Right forelimb (tissue), 1 donor: ENCODE measurements around the gene MAP1LC3B.

Experiments
- DNase-seq: peaks from one replicate; pipeline ENCODE4 v3.0.0-alpha.2; 2018

The MAP1LC3B gene

GRCh38 chr16:87391950-87392820 is at the start of gene MAP1LC3B:
Gene MAP1LC3B (plus strand): TSS chr16:87392336. CDS start chr16:87392428, 92 bp downstream.
- DNase-seq = peak; percentile 99

- DNase-seq = no peak
These were observed 49.6 kb upstream of the MAP1LC3B start for GRCh38 chr16:87342504-87342903.

- no peak for DNase-seq
These were observed 49.0 kb upstream of the MAP1LC3B start for GRCh38 chr16:87342978-87343752.

GRCh38 chr16:87343753-87344050 is 48.4 kb upstream of the MAP1LC3B start:
- no peak for DNase-seq

GRCh38 chr16:87344165-87344930 is 47.8 kb upstream of the MAP1LC3B start:
- DNase-seq = no peak

- no peak for DNase-seq
These were observed 47.1 kb upstream of the MAP1LC3B start for GRCh38 chr16:87344931-87345631.

DNA sequence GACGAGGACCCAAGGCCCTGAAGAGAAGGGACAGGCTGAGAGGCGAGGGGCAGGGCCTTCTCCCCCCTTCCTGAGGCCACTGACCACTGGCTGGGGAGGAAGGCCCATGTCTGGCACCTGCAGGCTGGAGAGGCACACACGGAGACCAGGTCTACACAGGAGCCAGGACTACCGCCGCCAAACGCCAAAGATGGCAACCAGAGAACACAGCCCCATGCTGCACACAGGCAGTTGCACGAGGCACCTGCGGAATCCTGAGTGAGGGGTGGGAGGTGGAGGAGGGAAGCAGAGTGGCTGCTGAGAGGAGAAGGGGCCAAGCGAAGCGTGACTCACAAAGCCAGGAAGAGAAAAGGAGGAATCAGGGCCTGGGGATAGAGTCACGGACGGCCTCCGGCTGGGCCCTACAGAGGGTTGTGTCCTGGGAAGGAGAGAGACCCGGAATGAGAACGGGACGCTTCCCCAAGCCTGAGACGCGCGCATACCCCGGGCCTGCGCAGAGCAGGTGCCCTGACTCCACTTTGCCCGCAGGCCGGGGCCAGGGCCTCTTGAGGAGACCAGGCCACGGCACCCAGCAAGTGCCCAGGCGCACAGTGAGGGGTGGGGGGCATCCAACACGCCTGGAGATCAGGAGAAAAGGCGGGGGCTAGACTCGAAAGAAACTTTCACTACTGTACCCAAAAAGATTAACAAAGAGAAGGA is 46.3 kb upstream of the MAP1LC3B start:
- no peak for DNase-seq

- no peak for DNase-seq
These were observed 45.5 kb upstream of the MAP1LC3B start for GRCh38 chr16:87346517-87347060.

- DNase-seq = no peak
These were observed 44.1 kb upstream of the MAP1LC3B start for GRCh38 chr16:87347932-87348615.

GRCh38 chr16:87348616-87349157 is 43.4 kb upstream of the MAP1LC3B start:
- DNase-seq = no peak

GRCh38 chr16:87350031-87350430 is 42.1 kb upstream of the MAP1LC3B start:
- DNase-seq = no peak

DNA sequence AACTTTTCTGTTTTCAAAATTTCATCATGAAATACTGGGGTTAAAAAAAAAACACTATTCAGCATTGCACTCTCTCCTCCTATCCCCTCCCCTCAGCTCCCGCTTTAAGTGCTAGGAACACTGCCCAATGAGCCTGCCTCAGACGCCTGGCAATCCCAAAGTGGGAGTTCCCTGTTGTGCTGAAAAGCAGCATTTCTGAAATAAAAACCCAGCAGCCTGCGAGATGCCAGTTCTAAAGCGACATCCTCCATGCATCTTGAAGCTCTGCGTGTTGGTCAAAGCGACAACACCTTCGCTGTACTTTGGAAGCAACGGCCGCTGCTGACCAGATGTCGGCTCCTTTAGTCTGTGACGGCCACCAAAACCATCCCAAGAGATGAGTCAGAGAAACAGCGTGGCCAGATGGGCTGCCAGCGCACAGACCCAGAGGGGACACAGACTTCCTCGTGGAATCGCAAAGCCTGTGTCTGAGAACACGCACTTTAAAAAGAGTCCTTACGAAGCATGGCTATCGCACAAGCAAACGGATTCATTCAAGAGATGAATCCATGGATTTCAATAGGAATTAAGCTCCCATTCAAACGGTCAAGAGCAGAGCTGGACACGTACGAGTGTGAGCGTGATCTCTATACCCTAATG is 41.3 kb upstream of the MAP1LC3B start:
- no peak for DNase-seq

DNA sequence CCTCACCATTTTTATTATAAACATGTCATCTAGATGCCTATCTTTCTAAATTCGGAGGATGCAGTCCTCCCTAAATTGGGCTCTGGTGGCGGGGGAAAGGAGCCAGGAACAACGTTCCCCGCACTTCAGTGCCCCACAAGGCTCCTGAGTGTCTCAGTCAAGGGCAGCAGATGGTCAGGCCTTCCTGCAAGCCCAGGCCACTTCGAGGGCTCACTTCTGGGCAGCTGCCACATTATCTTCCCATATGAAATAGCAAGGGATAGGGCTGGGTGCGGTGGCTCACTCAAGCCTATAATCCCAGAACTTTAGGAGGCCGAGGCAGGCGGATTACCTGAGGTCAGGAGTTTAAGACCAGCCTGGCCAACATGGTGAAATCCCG is 40.8 kb upstream of the MAP1LC3B start:
- DNase-seq = no peak

DNA sequence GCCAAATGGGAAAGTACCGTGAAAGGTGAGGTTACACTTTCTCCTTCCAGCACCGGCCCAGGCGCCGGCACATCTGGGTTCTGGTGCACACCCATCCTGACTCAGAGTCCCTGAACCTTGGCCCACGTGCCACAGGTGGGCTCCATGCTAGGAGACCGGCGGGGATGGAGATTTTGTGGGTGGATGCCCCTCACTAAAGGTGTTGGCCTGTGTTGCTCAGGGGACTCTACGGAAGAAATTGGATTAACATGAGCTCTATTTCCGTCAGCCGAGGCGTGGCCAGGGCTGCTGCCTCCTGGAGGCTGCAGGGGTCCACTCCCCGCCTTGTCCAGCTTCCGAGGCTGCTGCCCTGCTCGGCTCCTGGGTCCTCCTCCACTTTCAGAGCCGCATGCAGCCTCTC is 39.3 kb upstream of the MAP1LC3B start:
- no peak for DNase-seq

GRCh38 chr16:87353613-87354012 is 38.5 kb upstream of the MAP1LC3B start:
- no peak for DNase-seq

- no peak for DNase-seq
These were observed 35.7 kb upstream of the MAP1LC3B start for GRCh38 chr16:87356491-87356853.

GRCh38 chr16:87358250-87358649 is 33.9 kb upstream of the MAP1LC3B start:
- no peak for DNase-seq

GRCh38 chr16:87358696-87359095 is 33.4 kb upstream of the MAP1LC3B start:
- DNase-seq = no peak

- DNase-seq = no peak
These were observed 33.0 kb upstream of the MAP1LC3B start for GRCh38 chr16:87359121-87359520.

- no peak for DNase-seq
These were observed 31.1 kb upstream of the MAP1LC3B start for GRCh38 chr16:87360862-87361610.
